ENCODE results near the gene SORBS1.

DNA sequence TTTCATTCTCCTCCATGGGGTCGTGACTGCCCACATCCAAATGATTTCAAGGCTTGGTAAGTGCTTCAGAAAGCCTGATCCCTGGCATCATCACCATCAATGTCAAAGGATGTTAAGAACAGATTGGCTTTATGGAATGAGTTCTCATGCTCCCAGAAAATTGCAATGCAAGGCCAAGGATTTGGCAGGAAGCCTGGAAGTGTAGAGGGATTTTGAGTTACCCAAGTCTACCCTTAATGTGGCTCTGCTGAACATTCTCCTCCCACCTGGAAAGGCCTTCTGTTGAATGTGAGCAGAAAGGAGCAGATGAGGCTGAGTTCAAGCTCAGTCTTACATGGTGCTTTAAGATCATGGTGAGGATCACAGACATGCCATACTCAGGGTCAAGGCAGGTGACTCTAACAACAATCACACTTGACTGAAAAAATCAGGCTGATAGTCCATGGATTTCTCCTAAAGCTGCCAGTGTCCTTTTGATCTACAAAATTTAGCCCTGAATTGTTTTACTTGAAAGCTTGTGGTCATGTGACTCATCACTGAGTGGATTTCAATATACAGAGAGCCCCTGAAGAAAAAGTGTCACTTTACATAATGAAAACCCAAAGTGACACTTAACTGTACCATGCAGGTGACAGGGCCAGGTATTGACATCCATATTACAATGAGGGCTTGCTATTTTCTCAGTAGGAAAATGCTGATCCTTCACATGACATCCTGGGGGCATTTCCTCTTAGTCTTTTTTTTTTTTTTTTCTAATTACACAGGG lies 159.3 kb downstream of the SORBS1 start:
- TF ChIP-seq, protein P1, sequence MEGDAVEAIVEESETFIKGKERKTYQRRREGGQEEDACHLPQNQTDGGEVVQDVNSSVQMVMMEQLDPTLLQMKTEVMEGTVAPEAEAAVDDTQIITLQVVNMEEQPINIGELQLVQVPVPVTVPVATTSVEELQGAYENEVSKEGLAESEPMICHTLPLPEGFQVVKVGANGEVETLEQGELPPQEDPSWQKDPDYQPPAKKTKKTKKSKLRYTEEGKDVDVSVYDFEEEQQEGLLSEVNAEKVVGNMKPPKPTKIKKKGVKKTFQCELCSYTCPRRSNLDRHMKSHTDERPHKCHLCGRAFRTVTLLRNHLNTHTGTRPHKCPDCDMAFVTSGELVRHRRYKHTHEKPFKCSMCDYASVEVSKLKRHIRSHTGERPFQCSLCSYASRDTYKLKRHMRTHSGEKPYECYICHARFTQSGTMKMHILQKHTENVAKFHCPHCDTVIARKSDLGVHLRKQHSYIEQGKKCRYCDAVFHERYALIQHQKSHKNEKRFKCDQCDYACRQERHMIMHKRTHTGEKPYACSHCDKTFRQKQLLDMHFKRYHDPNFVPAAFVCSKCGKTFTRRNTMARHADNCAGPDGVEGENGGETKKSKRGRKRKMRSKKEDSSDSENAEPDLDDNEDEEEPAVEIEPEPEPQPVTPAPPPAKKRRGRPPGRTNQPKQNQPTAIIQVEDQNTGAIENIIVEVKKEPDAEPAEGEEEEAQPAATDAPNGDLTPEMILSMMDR (IDR thresholded peaks at IDR 0.05) = no peak
- TF ChIP-seq EZH2 (IDR thresholded peaks at IDR 0.05; ENCODE audit: borderline replicate concordance, insufficient read depth, low read depth, low read length, poor library complexity, severe bottlenecking) = no peak
